HEK293 (cell line): ENCODE data around the gene MON2.
A peak's percentile ranks its signal among the peaks of the same experiment; 100 is the strongest.

Experiments
- ATF2 ChIP-seq: fragments of 450-650 bp; formaldehyde crosslinking; IDR thresholded peaks from 2 replicates; pipeline ENCODE4 v1.5.1; 2016; ENCODE audit warnings: missing biosample characterization, missing genetic modification characterization, low read depth
- ELK4 ChIP-seq: IDR thresholded peaks from 2 replicates; pipeline ENCODE4 v1.6.1; 2011; ENCODE audit warnings: mild to moderate bottlenecking, low read depth, low read length, borderline replicate concordance
- HOXC10 ChIP-seq: sonication (generic); formaldehyde crosslinking; IDR thresholded peaks from 2 replicates; pipeline ENCODE4 v1.8.1; 2023; ENCODE audit warnings: mild to moderate bottlenecking, missing genetic modification reagents
- INSM2 ChIP-seq: fragments of 450-650 bp; formaldehyde crosslinking; IDR thresholded peaks from 2 replicates; pipeline ENCODE4 v1.5.1; 2016; ENCODE audit warnings: missing biosample characterization, missing genetic modification characterization
- SALL2 ChIP-seq: fragments of 450-650 bp; formaldehyde crosslinking; IDR thresholded peaks from 2 replicates; pipeline ENCODE4 v1.5.0; 2017; ENCODE audit warnings: missing biosample characterization, mild to moderate bottlenecking, missing genetic modification characterization, borderline replicate concordance
- SCRT1 ChIP-seq: fragments of 450-650 bp; formaldehyde crosslinking; IDR thresholded peaks from 2 replicates; pipeline ENCODE4 v1.5.1; 2016; ENCODE audit warnings: missing biosample characterization, missing genetic modification characterization, borderline replicate concordance
- SP2 ChIP-seq: fragments of 450-650 bp; formaldehyde crosslinking; IDR thresholded peaks from 2 replicates; pipeline ENCODE4 v1.5.1; 2016; ENCODE audit warnings: missing biosample characterization, missing genetic modification characterization
- YY2 ChIP-seq: fragments of 450-650 bp; formaldehyde crosslinking; IDR thresholded peaks from 2 replicates; pipeline ENCODE4 v1.5.1; 2016; ENCODE audit warnings: missing biosample characterization, missing genetic modification characterization
- ZBTB17 ChIP-seq: fragments of 450-650 bp; formaldehyde crosslinking; IDR thresholded peaks from 2 replicates; pipeline ENCODE4 v1.5.1; 2016; ENCODE audit warnings: missing biosample characterization, missing genetic modification characterization
- ZEB2 ChIP-seq: fragments of 450-650 bp; formaldehyde crosslinking; IDR thresholded peaks from 2 replicates; pipeline ENCODE4 v1.5.1; 2016; ENCODE audit warnings: missing biosample characterization, missing genetic modification characterization
- ZNF114 ChIP-seq: fragments of 450-650 bp; formaldehyde crosslinking; IDR thresholded peaks from 2 replicates; pipeline ENCODE4 v1.5.0; 2017; ENCODE audit warnings: missing biosample characterization, missing genetic modification characterization
- ZNF155 ChIP-seq: fragments of 450-650 bp; formaldehyde crosslinking; IDR thresholded peaks from 2 replicates; pipeline ENCODE4 v1.5.1; 2016; ENCODE audit warnings: missing biosample characterization, missing genetic modification characterization
- ZNF280C ChIP-seq: fragments of 450-650 bp; formaldehyde crosslinking; IDR thresholded peaks from 2 replicates; pipeline ENCODE4 v1.5.1; 2016; ENCODE audit warnings: missing biosample characterization, missing genetic modification characterization
- ZNF292 ChIP-seq: fragments of 450-650 bp; formaldehyde crosslinking; IDR thresholded peaks from 2 replicates; pipeline ENCODE4 v1.5.1; 2016; ENCODE audit warnings: low read depth, missing biosample characterization, missing genetic modification characterization, borderline replicate concordance
- ZNF354C ChIP-seq: fragments of 450-650 bp; formaldehyde crosslinking; IDR thresholded peaks from 2 replicates; pipeline ENCODE4 v1.5.1; 2016; ENCODE audit warnings: missing biosample characterization, missing genetic modification characterization, low read depth, borderline replicate concordance
- ZNF416 ChIP-seq: fragments of 450-650 bp; formaldehyde crosslinking; IDR thresholded peaks from 2 replicates; pipeline ENCODE4 v1.5.1; 2016; ENCODE audit warnings: missing biosample characterization, missing genetic modification characterization
- ZNF513 ChIP-seq: fragments of 450-650 bp; IDR thresholded peaks from 2 replicates; pipeline ENCODE4 v1.5.1; 2018; ENCODE audit warnings: missing biosample characterization, missing genetic modification characterization
- ZNF544 ChIP-seq: fragments of 450-650 bp; formaldehyde crosslinking; IDR thresholded peaks from 2 replicates; pipeline ENCODE4 v1.5.0; 2017; ENCODE audit warnings: missing biosample characterization, missing genetic modification characterization
- ZNF76 ChIP-seq: fragments of 450-650 bp; formaldehyde crosslinking; IDR thresholded peaks from 2 replicates; pipeline ENCODE4; 2016; ENCODE audit warnings: low read depth, missing biosample characterization, missing genetic modification characterization, borderline replicate concordance
- ZSCAN16 ChIP-seq: fragments of 450-650 bp; formaldehyde crosslinking; IDR thresholded peaks from 2 replicates; pipeline ENCODE4 v1.5.1; 2016; ENCODE audit warnings: missing biosample characterization, missing genetic modification characterization
- ZSCAN5A ChIP-seq: fragments of 450-650 bp; formaldehyde crosslinking; IDR thresholded peaks from 2 replicates; pipeline ENCODE4 v1.5.1; 2016; ENCODE audit warnings: missing biosample characterization, missing genetic modification characterization

The MON2 gene

GRCh38 chr12:62466594-62467491 is at the start of gene MON2 (continued):
- TF ChIP-seq ZNF280C (tag by site-specific recombination) (no peak), ATF2 (tag by site-specific recombination) (no peak), SALL2 (no peak), ZBTB17 (tag by site-specific recombination) (peak; percentile 40; the same call in 1 of the 2 replicates), ZNF76 (tag by site-specific recombination) (peak; percentile 93), INSM2 (no peak), ZNF155 (no peak), ZNF544 (tag by site-specific recombination) (no peak), ZSCAN5A (no peak), SP2 (peak; percentile 67), ZNF114 (no peak), ELK4 (no peak), SCRT1 (no peak), ZNF513 (tag by site-specific recombination) (no peak), ZNF292 (tag by site-specific recombination) (no peak), HOXC10 (CRISPR knock-in tag) (no peak), ZNF416 (no peak), YY2 (peak; percentile 73), ZNF354C (no peak), ZEB2 (tag by site-specific recombination) (peak; percentile 76), ZSCAN16 (tag by site-specific recombination) (no peak)
